SK-N-SH treated with all-trans-retinoic acid at 6 μM for 48 hours (cell line): ENCODE measurements around the gene HECTD4.

Experiments
- ATAC-seq: fragments of 200-7000 bp; cut with Tn5 transposase; 3 replicates; pipeline ENCODE4 v1.9.1; 2020; ENCODE audit warnings: mild to moderate bottlenecking, moderate library complexity
- ARNTL ChIP-seq: fragments of 450-650 bp; formaldehyde crosslinking; IDR thresholded peaks from 2 replicates; pipeline ENCODE4 v1.5.0; 2020; ENCODE audit warnings: low read depth, mild to moderate bottlenecking, moderate library complexity, borderline replicate concordance
- BACH2 ChIP-seq: fragments of 250-450 bp; sonication (Bioruptor Pico); IDR thresholded peaks from 2 replicates; pipeline ENCODE4 v1.9.0; 2021; ENCODE audit warnings: mild to moderate bottlenecking, borderline replicate concordance
- CREB5 ChIP-seq: fragments of 250-450 bp; sonication (Bioruptor Pico); IDR thresholded peaks from 2 replicates; pipeline ENCODE4 v1.5.1; 2020; ENCODE audit warnings: low read depth, mild to moderate bottlenecking, moderate library complexity
- CSDC2 ChIP-seq: fragments of 250-450 bp; sonication (Bioruptor Pico); IDR thresholded peaks from 2 replicates; pipeline ENCODE4 v1.5.0; 2020; ENCODE audit warnings: mild to moderate bottlenecking, moderate library complexity
- CSRNP3 ChIP-seq: fragments of 250-450 bp; sonication (Bioruptor Pico); IDR thresholded peaks from 2 replicates; pipeline ENCODE4 v1.5.1; 2021; ENCODE audit warnings: mild to moderate bottlenecking, moderate library complexity
- ESRRG ChIP-seq: fragments of 250-450 bp; sonication (Bioruptor Pico); IDR thresholded peaks from 2 replicates; pipeline ENCODE4 v1.6.1; 2021; ENCODE audit warnings: mild to moderate bottlenecking
- GLIS3 ChIP-seq: fragments of 250-450 bp; sonication (Bioruptor Pico); IDR thresholded peaks from 2 replicates; pipeline ENCODE4 v1.5.0; 2020; ENCODE audit warnings: mild to moderate bottlenecking, moderate library complexity
- ISL1 ChIP-seq: fragments of 250-450 bp; sonication (Bioruptor Pico); IDR thresholded peaks from 2 replicates; pipeline ENCODE4 v2.1.2; 2022; ENCODE audit warnings: mild to moderate bottlenecking, moderate library complexity
- OSR1 ChIP-seq: fragments of 250-450 bp; sonication (Bioruptor Pico); IDR thresholded peaks from 2 replicates; pipeline ENCODE4 v1.8.0; 2022; ENCODE audit warnings: moderate library complexity, mild to moderate bottlenecking, inconsistent platforms
- PATZ1 ChIP-seq: fragments of 250-450 bp; sonication (Bioruptor Pico); IDR thresholded peaks from 2 replicates; pipeline ENCODE4 v1.8.0; 2020; ENCODE audit warnings: mild to moderate bottlenecking, moderate library complexity, borderline replicate concordance
- PPARA ChIP-seq: fragments of 250-450 bp; sonication (Bioruptor Pico); IDR thresholded peaks from 2 replicates; pipeline ENCODE4 v1.5.0; 2020; ENCODE audit warnings: mild to moderate bottlenecking, borderline replicate concordance
- RARB ChIP-seq: fragments of 250-450 bp; sonication (Bioruptor Pico); IDR thresholded peaks from 2 replicates; pipeline ENCODE4 v1.8.0; 2021; ENCODE audit warnings: mild to moderate bottlenecking, moderate library complexity
- SNAI2 ChIP-seq: fragments of 250-450 bp; sonication (Bioruptor Pico); IDR thresholded peaks from 2 replicates; pipeline ENCODE4 v1.5.0; 2020; ENCODE audit warnings: mild to moderate bottlenecking, moderate library complexity
- TCF4 ChIP-seq: fragments of 250-450 bp; sonication (Bioruptor Pico); IDR thresholded peaks from 2 replicates; pipeline ENCODE4 v1.8.0; 2021; ENCODE audit warnings: mild to moderate bottlenecking, moderate library complexity, borderline replicate concordance
- TOX ChIP-seq: fragments of 250-450 bp; sonication (Bioruptor Pico); IDR thresholded peaks from 2 replicates; pipeline ENCODE4 v1.8.0; 2021; ENCODE audit warnings: mild to moderate bottlenecking, moderate library complexity, borderline replicate concordance
- TSHZ2 ChIP-seq: fragments of 250-450 bp; sonication (Bioruptor Pico); IDR thresholded peaks from 2 replicates; pipeline ENCODE4 v1.5.0; 2020; ENCODE audit warnings: mild to moderate bottlenecking, moderate library complexity
- ZC3H10 ChIP-seq: fragments of 250-450 bp; sonication (Bioruptor Pico); IDR thresholded peaks from 2 replicates; pipeline ENCODE4 v1.5.1; 2021; ENCODE audit warnings: mild to moderate bottlenecking, moderate library complexity
- ZFP3 ChIP-seq: fragments of 250-450 bp; sonication (Bioruptor Pico); IDR thresholded peaks from 2 replicates; pipeline ENCODE4 v1.5.0; 2020; ENCODE audit warnings: mild to moderate bottlenecking, moderate library complexity
- ZNF565 ChIP-seq: fragments of 450-650 bp; formaldehyde crosslinking; conservative IDR thresholded peaks from 2 replicates; pipeline ENCODE4 v1.5.0; 2020; ENCODE audit warnings: low read depth, mild to moderate bottlenecking, moderate library complexity
- ZNF8 ChIP-seq: fragments of 450-650 bp; formaldehyde crosslinking; IDR thresholded peaks from 2 replicates; pipeline ENCODE4 v1.5.0; 2020; ENCODE audit warnings: mild to moderate bottlenecking, moderate library complexity

The HECTD4 gene

GRCh38 chr12:112430929-112431328, 48.7 kb upstream of the HECTD4 start:
- no peak for ATAC-seq
- TF ChIP-seq ESRRG (CRISPR knock-in tag) (no peak), ARNTL (CRISPR knock-in tag) (no peak), ZFP3 (CRISPR knock-in tag) (no peak), SNAI2 (CRISPR knock-in tag) (no peak), RARB (CRISPR knock-in tag) (no peak), CREB5 (no peak), TCF4 (CRISPR knock-in tag) (no peak), ZNF565 (CRISPR knock-in tag) (no peak), OSR1 (CRISPR knock-in tag) (no peak), GLIS3 (no peak), PPARA (CRISPR knock-in tag) (no peak), ZC3H10 (CRISPR knock-in tag) (no peak), PATZ1 (CRISPR knock-in tag) (no peak), ISL1 (CRISPR knock-in tag) (no peak), BACH2 (CRISPR knock-in tag) (no peak), TOX (CRISPR knock-in tag) (no peak), ZNF8 (CRISPR knock-in tag) (no peak), CSRNP3 (CRISPR knock-in tag) (no peak), CSDC2 (CRISPR knock-in tag) (no peak), TSHZ2 (CRISPR knock-in tag) (no peak)

GRCh38 chr12:112427760-112428159, 45.5 kb upstream of the HECTD4 start:
- ATAC-seq: no peak

More at GRCh38 chr12:112427760-112428159, 45.5 kb upstream of the HECTD4 start:
- TF ChIP-seq ZNF565 (CRISPR knock-in tag) (no peak), TOX (CRISPR knock-in tag) (no peak), ARNTL (CRISPR knock-in tag) (no peak), BACH2 (CRISPR knock-in tag) (no peak), CSRNP3 (CRISPR knock-in tag) (no peak), GLIS3 (no peak), ESRRG (CRISPR knock-in tag) (no peak), PPARA (CRISPR knock-in tag) (no peak), RARB (CRISPR knock-in tag) (no peak)
